Ramos (cell line): ENCODE results near the gene TRMT2A.

ENCODE experiments used
- in situ Hi-C: fragments of 300-500 bp; cut with MboI; formaldehyde crosslinking; loops from one replicate; pipeline ENCODE4 v1.14.3; 2022; ENCODE audit warnings: low sequenced_read_pairs; ENCODE audit not compliant: unreplicated experiment

Gene TRMT2A

DNA sequence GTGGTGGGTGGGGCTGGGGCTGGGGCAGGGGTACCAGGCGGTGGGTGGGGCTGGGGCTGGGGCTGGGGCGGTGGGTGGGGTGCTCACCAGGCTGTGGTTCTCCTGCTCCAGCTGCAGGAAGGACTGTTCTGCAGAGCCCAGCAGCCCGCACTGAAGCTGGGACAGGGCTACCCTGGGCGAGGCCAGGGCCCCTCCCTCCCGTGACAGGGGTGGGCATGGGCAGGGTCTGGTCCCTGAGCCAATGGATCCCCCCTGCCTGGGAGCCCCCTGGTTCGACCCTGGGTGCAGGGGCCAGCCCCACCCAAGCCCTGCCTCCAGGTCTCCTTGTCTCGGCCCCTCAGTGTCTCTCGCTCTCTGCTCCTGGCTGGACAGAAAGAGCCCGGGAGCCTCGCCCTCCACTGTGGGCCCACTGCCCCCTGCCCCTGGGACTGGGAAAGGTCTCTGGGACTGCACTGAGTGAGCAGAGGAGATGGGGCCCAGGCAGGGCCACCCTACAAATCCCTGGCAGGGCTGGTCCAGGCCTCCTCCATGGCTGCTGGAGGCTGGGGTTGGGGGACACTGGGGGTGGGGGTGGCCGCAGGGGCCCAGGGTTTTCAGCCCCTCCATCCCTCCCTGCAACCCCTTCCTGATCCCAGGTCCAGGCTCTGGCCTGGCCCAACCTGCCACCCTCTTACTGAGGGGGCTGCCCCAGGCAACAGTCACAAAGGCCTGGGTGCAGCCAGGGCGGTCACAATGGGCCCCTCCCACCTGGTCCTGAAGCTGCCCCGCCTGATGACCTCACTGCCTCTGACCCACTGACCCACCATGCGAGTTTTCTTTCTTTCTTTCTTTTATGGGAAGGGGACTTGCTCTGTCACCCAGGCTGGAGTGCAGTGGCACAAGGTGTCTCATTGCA is 33.6 kb upstream of the TRMT2A start, which contains the start of gene CCDC188:
Gene CCDC188, minus strand, starts transcription at position 675 of the 895 bp plus-strand sequence. Its CDS starts 69 bp downstream, at position 606.
- in situ Hi-C loops = no loop called here

DNA sequence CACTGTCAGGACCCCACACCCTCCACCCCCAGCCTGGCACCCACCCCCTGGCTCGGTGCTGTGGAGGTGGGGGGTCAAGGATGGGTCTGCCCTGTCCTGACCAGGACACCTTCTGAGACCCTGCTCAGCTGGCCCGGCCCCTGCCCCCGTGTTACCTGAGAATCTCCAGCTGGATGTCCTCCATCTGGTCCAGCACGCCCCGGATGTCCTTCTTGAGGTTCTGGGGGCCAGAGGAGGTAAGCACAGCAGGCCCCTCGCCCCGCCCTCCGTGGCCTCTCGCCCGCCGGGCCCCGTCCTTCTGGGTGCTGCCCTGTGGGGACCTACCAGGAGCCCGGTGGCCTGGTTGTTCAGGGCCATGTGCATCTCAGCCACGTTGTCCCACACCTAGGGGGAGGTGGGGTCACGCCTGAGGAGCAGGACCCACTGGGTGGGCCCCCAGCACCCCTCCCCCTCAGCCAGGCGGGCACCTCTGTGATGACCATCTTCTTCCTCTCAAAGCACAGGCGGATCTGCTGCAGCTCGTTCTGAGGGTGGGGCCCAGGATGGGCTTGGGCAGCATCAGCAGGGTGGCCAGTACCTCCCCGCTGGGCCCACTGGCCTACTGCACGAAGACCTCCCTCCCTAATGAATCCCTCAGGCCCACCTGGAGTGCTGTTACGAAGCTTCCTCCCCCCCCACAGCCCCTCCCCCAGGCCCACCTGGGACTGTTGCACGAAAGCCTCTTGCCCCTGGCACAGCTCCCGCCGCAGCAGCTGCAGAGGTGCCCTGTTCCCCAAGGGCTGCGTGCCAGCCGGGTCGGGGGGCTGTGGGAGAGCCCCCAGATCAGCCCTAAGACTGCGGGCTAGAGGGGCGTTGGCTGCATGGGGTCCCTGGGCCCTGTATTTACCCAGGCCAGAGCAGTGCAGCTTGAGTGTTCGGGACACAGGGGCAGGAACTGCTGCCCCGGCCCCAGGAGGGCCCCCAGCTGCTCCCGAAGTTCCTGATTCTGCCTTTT is 32.5 kb upstream of the TRMT2A start:
- in situ Hi-C loops = loop anchor here (10.0 kb wide), 1 partner anchor 305 kb away; no protein-coding TSS in a partner anchor

DNA sequence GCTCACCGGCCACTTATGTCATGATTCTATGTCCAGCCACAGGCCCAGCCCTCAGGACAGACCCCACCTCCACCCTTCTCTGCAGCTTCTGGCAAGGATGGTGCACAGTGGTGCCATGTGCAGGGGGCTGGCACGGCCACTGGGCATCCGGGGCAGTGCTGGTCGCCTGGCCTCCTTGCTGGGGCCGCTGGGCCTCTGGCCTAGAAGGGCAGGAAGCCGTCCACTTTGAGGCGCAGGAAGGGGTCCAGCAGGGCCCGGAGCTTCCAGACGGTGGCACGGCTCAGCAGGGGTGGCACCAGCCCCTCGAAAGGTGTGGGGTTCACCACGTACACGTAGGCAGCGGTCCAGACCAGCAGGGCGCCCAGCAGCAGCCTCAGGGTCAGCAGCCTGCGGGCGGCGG is 31.4 kb upstream of the TRMT2A start:
- in situ Hi-C loops = loop anchor here (10.0 kb wide), 1 partner anchor 306 kb away; no protein-coding TSS in a partner anchor

DNA sequence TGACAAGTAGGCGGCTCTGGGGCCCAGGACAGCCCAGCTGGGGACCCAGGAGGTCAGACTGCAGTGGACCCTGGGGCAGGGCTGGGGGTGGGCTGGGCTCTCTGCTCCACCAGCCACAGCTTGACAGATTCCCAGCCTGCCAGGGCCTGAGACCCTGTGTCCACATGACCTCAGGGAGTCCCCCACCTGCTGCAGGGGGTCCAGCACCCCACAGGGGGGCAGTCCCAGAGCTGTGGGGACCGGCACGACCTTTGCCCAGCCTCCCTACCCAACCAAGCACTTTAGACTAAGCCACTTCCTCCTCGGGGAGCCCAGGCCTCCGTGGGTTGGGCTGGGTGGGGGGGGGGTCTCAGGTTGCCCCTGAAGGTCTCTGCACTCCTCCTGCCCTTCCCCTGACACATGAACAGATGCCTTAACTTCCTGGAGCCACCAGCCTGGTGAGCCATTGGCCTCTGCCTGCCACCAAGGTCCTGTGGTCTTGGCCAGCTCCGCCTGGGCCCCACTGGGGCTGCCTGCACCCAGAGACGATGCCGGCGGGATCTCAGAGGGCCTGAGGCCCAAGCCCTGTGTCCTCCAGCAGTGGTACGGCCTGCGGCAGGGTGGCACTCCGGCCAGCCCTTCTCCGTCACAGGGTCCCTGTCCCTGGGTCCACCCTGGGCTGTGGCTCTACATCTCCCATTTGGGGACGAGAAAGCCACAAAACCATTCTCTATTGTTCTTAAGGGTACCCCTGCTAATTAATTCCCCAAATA is 30.4 kb upstream of the TRMT2A start:
- in situ Hi-C loops = loop anchor here (10.0 kb wide), 1 partner anchor 307 kb away; no protein-coding TSS in a partner anchor

DNA sequence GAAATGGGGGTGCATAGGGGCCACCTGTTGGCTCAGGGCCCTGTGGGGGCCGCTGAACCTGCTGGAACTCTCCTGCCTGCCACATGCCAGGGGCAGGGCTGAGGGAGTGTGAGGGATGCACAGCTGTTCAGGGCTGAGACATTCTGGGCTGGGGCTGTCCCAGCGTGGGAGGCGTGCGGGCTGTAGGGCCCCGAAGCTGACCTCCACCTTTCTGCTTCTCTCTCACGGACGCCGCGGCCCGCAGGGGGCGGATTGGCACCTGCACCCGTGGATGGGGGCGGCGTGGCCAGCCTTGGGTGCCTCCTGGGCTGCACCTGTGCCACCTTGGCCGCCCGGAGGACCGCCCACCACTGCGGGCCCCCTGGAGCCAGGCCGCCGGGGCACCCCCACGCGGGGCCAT is 29.8 kb upstream of the TRMT2A start:
- in situ Hi-C loops = loop anchor here (10.0 kb wide), 1 partner anchor 308 kb away; no protein-coding TSS in a partner anchor

DNA sequence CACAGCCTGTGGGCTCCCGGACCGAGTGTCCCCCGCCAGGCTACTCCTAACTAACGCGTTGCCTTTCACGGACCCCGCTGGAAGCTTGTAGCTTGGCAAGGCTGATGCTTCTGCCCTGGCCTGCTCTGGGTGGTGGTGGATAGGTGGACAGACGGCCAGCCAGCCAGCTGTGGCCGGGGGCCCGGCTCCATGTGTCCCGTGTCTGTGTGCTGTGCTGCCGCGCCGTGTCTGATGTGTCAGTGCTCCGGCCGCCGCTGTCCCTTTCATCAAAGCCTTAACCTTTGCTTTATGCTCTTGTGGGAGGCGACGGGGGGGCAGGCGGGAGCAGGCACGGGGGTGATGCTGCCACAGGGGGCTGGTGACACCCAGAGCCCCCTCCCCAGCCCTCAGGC is 28.8 kb upstream of the TRMT2A start:
- in situ Hi-C loops = loop anchor here (10.0 kb wide), 1 partner anchor 309 kb away; no protein-coding TSS in a partner anchor

DNA sequence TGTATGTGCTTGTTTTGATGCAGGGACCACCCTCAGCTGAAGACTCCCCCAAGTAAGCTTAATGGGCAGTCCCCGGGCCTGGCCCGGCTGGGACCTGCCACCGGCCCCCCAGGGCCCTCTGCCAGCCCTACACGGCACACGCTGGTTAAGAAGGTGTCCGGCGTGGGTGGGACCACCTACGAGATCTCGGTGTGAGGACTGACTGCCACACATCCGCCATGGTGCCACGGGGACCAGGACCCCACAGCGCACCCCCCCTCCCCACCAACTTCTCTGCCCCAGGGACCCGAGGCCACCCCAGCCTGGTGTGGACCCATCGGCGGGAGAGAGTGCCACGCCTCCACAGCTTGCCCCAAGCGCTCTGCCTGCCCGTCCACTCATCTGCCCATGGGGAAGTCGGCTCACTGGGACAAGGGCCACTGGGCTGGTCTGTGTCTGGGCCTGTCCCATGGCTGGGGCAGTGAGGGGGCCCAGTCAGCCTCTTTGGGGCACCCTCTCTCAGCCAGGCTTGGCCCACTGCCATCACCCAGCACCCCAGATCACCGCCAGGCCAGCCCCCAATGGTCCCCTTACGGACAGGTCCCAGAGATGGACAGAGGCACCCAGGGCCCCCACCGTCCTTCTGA is 28.3 kb upstream of the TRMT2A start:
- in situ Hi-C loops = loop anchor here (10.0 kb wide), 1 partner anchor 309 kb away; no protein-coding TSS in a partner anchor

DNA sequence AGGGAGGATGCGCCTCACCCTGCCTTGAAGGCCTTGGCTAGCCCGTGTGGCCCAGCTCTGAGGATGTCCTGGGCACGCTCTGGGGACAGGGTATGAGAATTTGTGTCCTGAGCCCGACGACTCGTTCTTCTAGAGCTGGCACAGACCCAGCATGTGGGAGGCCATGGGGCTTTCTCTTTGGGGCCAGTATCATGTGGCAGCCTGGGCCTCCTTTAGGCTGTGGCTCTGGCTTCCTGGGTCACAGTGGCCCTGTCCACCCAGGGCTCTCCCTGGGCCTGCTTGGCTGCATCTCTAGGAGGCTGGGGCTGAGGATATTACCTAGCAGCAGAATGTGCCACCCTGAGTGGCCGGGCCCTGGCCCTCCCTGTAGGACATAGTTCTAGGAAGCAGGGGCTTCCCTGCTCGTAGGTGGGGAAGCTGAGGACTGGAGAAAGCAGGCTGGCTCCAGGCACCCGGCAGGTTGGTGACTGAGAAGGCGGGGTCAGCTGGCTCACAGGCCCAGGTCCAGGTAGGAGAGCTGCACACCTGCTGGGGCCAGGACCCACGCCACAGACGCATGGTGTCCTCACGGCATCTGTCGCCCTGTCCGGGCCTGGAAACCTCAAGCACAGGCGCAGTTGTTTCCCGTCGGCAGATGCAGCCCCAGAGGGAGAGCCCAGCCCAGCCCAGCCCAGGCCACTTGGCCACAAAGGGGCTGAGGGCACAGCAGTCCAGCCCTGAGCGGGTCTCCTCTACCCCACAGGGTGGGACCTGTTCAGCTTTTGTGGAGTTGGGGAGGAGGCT is 27.0 kb upstream of the TRMT2A start:
- in situ Hi-C loops = loop anchor here (10.0 kb wide), 1 partner anchor 311 kb away; no protein-coding TSS in a partner anchor

DNA sequence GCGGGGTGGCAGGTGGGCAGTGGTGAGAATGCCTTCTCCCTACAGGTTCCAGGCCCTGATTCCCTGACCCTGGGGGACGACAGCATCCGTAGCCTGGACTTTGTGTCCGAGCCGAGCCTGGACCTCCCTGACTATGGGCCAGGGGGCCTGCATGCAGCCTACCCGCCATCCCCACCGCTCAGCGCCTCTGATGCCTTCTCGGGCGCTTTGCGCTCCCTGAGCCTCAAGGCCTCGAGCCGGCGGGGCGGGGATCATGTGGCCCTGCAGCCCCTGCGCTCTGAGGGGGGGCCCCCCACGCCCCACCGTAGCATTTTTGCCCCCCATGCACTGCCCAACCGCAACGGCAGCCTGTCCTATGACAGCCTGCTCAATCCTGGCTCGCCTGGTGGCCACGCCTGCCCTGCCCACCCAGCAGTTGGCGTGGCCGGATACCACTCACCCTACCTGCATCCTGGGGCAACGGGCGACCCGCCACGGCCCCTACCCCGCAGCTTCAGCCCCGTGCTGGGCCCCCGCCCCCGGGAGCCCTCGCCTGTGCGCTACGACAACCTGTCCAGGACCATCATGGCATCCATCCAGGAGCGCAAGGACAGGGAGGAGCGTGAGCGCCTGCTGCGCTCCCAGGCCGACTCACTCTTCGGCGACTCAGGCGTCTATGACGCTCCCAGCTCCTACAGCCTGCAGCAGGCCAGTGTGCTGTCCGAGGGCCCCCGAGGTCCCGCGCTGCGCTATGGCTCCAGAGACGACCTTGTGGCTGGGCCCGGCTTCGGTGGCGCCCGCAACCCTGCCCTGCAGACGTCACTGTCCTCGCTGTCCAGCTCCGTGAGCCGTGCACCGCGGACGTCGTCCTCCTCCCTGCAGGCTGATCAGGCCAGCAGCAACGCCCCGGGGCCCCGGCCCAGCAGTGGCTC is 25.9 kb upstream of the TRMT2A start:
- in situ Hi-C loops = loop anchor here (10.0 kb wide), 1 partner anchor 312 kb away; no protein-coding TSS in a partner anchor

DNA sequence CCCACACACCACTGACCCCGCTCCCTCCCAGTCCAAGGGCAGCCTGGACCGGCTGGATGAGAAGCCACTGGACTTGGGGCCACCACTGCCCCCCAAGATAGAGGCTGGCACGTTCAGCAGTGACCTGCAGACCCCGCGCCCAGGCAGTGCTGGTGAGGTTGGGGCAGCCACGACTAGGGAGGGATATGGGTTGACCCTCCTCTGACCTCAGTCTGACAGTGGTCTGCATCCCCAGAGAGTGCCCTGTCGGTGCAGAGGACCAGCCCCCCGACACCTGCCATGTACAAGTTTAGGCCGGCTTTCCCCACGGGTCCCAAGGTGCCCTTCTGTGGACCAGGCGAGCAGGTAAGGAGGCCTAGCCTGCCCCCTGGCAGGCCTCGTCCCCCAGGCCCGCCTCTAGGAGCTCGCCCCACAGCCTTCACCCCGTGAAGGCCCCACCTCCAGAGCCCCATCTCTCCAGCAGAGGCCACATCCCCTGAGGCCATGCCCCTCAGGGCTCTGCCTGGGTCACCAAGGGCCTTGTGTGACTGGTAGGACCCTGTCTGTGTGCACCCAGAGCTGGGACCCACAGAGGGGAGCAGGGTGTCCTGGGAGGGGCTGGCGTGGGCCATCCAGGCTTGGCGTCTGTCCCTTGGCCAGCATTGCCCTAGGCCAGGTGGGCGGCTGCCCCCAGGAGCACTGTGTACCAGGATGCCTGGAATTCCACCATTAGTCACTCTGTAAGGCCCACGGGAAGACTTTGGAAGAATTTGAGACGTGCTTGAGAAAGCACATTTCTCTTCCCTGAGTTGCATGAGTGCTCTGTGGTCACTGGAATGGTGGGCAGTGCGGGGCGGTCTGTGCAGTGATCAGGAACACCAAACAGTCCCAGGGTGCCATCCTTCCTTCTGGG is 24.4 kb upstream of the TRMT2A start:
- in situ Hi-C loops = loop anchor here (10.0 kb wide), 1 partner anchor 313 kb away; no protein-coding TSS in a partner anchor

DNA sequence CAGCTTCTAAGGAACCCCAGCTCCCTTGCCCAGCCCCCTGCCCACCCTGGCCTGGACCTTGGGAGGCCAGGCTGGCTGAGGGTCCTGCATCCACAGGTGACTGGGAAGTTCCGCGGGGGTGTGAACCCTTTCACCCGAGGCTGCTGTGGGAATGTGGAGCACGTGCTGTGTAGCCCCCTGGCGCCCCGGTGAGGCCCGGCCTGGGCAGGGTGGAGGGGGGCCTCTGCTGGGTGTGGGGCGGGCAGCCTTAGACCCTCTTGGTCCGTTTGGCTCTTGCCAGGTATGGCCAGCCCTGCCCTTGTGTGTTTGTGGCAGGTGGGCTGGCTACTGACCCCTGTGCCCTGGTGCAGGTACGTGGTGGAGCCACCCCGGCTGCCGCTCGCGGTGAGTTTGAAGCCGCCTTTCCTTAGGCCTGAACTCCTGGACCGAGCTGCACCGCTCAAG is 23.5 kb upstream of the TRMT2A start:
- in situ Hi-C loops = loop anchor here (10.0 kb wide), 1 partner anchor 314 kb away; no protein-coding TSS in a partner anchor

DNA sequence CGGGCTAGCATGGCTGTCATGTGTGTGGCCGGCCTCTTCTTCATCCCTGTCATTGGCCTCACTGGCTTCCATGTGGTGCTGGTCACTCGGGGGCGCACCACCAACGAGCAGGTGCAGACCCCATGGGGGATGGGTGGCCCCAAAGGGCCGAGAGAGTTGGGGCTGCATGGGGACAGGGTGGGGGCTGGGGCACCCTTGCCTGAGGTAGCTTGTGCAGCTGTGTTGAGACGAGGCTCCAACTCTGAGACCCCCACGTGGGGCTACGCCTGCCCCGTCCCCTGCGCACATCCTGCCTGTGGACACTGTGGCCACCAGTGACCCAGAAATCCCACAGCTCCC is 23.1 kb upstream of the TRMT2A start:
- in situ Hi-C loops = loop anchor here (10.0 kb wide), 1 partner anchor 315 kb away; no protein-coding TSS in a partner anchor

DNA sequence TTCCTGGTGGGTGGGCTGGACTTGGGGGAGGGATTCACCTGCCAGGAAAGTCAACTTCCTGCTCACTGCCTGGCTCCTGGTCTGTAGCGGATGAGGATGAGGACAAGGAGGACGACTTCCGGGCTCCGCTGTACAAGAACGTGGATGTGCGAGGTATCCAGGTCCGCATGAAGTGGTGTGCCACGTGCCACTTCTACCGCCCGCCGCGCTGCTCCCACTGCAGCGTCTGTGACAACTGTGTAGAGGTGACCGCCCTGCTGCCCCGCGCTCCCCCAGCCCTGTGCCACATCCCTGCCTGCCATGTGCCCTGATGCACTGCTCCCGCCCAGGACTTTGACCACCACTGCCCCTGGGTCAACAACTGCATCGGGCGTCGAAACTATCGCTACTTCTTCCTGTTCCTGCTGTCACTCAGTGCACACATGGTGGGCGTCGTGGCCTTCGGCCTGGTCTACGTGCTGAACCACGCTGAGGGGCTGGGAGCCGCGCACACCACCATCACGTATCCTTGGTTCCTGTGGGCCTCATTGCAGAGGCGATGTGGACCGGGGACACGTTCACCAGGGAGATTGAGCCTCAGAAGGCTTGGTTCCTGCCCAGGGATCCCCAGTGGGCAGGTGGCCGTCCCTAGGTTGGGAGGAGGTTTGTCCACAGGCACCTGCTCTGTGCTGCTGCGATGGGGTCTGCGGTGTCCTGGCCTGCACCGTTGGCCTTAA is 22.5 kb upstream of the TRMT2A start:
- in situ Hi-C loops = loop anchor here (10.0 kb wide), 1 partner anchor 315 kb away; no protein-coding TSS in a partner anchor

DNA sequence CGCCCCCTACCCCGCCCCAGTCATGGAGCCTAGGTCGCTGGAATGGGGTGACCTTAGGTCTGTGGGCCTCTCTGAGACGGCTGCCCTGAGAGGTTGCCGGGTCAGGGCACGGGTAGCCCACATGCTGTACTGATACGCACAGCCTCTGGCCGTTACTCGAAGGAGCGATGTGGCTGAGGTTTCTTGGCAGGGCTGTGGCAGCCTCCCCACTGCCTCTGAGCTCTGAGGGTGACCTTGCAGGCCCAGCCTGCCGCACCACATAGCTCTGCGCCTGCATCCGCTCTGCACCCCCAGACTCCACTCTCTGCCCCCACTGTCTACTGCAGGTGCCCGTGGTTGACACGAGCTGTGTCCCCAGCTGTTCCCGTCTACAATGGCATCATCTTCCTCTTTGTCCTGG is 21.8 kb upstream of the TRMT2A start:
- in situ Hi-C loops = no loop called here

DNA sequence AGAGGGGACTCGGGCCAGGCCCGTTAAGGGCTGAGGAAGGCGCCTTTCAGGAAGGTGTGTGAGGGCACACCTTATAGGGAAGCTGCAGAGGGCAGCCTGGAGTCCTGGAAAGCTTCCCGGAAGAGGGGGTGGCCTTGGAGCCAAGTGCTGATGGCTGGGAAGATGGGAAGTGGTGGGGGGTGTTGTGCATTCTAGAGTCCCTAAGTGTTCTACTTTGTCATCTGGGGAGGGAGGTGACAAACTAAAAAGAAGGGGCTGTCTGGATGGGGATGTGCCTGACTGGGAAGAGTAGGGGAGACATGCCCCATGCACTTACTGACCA is 21.4 kb upstream of the TRMT2A start:
- in situ Hi-C loops = no loop called here
